ENCODE results near the gene TRIM34.

- TF ChIP-seq CTCF (conservative IDR thresholded peaks at IDR 0.05; ENCODE audit: low read depth, low read length) (no peak), CEBPB (IDR thresholded peaks at IDR 0.05; ENCODE audit: low read depth, low read length) (no peak), ELK1 (IDR thresholded peaks at IDR 0.05; ENCODE audit: borderline replicate concordance, low read depth, low read length) (no peak), MAFK (IDR thresholded peaks at IDR 0.05; ENCODE audit: low read depth, low read length) (no peak), NFE2L2 (IDR thresholded peaks at IDR 0.05; ENCODE audit: low read depth, low read length) (no peak), MXI1 (IDR thresholded peaks at IDR 0.05; ENCODE audit: borderline replicate concordance, low read depth, low read length) (no peak), POLR2A (IDR thresholded peaks at IDR 0.05; ENCODE audit: low read depth, low read length) (no peak), RFX5 (IDR thresholded peaks at IDR 0.05; ENCODE audit: low read depth, low read length) (no peak), RAD21 (IDR thresholded peaks at IDR 0.05; ENCODE audit: low read length) (no peak), USF2 (IDR thresholded peaks at IDR 0.05; ENCODE audit: low read depth, low read length) (no peak), RCOR1 (IDR thresholded peaks at IDR 0.05; ENCODE audit: insufficient replicate concordance, low read length) (no peak), FOS (IDR thresholded peaks at IDR 0.05; ENCODE audit: low read depth, low read length) (no peak), BHLHE40 (IDR thresholded peaks at IDR 0.05; ENCODE audit: low read depth, low read length) (no peak), CHD1 (IDR thresholded peaks at IDR 0.05; ENCODE audit: low read depth, low read length) (no peak)
Measured at GRCh38 chr11:5596607-5597201, 28.1 kb upstream of the TRIM34 start, which contains the start of gene TRIM6.
